ENCODE results near the gene GOLM1.
"Not testable (repeated sequence)": the region's sequence is repeated elsewhere in the genome, so short reads cannot be mapped to it uniquely, and the experiment has no call there.

GOLM1 gene

DNA sequence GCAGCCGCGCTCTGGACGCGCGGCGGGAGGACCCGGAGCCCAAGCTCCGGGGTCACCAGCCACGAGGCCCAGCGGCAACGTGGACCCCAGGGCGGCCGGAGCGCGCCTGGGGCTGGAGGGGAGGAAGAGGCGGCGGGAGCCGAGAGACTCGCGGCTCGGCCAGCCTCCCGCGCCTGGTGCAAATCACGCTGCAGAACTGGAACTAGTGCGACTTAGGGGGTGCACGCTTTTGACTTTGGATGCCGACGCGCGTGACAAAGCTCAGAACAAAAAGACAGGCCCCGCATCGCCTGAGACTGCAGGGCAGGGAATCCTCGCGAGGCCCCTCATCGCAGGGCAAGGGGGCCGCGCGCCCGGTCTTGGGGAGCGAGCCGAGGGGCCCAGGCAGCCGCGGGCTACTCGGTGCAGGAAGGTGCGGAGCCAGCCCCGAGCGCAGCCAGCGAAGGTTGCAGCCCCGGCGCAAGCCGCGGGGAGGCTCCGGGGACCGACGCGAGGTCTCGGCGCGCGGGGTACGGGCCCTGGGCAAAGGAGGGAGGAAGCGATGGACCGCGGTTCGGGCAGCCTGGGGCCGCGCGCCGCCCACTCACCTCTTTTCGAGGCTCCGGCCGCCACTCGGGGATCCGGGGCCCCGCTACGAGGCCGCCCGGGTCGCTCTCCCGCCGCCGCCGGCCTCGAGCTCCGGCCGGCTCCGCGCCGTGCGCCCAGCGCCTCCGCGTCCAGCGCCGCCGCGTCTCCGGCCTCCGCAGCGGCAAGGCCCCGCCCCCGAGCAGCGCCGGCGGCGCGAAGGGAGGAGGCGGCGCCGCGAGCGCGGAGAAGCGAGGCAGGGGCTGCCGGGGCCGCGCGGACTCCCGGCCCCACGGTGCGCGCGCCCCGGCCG lies at the start of gene GOLM1:
TSS of gene GOLM1 (minus strand) at position 735 of the 877 bp plus-strand sequence. CDS start 20,238 bp downstream, outside the sequence.
- Histone ChIP-seq H2AFZ (ENCODE audit: low read depth, low read length) (peak within 1 kb of the TSS; percentile 92), H3K4me1 (ENCODE audit: low read length) (peaks cover 47% of the 10 kb centered on the region), H3K4me3 (ENCODE audit: low read length) (peak within 1 kb of the TSS; percentile 86)

DNA sequence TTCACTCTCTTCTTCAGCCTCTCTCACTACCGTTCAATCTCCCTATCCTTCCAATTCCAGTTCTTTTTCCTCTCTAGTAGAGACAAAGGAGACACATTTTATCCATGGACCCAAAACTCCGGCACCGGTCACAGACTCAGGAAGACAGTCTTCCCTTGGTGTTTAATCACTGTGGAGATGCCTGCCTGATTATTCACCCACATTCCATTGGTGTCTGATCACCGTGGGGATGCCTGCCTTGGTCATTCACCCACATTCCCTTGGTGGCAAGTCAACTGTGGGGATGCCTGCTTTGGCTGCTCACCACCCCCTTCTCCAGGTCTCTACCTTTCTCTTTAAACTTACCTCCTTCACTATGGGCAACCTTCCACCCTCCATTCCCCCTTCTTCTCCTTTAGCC lies 47.3 kb upstream of the GOLM1 start:
- H3K27me3 ChIP-seq (ENCODE audit: low read depth, low read length); H3K79me2 ChIP-seq (ENCODE audit: low read length); H3K4me3 ChIP-seq (ENCODE audit: low read length); H3K27ac ChIP-seq (ENCODE audit: low read length); H3K4me1 ChIP-seq (ENCODE audit: low read length); H2AFZ ChIP-seq (ENCODE audit: low read depth, low read length); H3K9me3 ChIP-seq (ENCODE audit: insufficient read depth, low read length); H4K20me1 ChIP-seq (ENCODE audit: insufficient read depth, low read length); H3K4me2 ChIP-seq (ENCODE audit: low read length); H3K36me3 ChIP-seq (replicated peaks; ENCODE audit: low read depth, low read length); H3K9ac ChIP-seq (ENCODE audit: low read length): not testable (repeated sequence)

More for the DNA sequence above, at the start of gene GOLM1:
- no peaks in the 10 kb centered on the region for H3K9me3 ChIP-seq (ENCODE audit: insufficient read depth, low read length)
- H3K4me2 ChIP-seq (ENCODE audit: low read length) = peak within 1 kb of the TSS; percentile 97
- peaks cover 32% of the 10 kb centered on the region for H3K27me3 ChIP-seq (ENCODE audit: low read depth, low read length)
- H4K20me1 ChIP-seq (ENCODE audit: insufficient read depth, low read length) = no peaks in the 10 kb centered on the region
- TF ChIP-seq EZH2phosphoT487 (IDR thresholded peaks at IDR 0.05; ENCODE audit: low read depth) = no peak
- TF ChIP-seq, protein P1, sequence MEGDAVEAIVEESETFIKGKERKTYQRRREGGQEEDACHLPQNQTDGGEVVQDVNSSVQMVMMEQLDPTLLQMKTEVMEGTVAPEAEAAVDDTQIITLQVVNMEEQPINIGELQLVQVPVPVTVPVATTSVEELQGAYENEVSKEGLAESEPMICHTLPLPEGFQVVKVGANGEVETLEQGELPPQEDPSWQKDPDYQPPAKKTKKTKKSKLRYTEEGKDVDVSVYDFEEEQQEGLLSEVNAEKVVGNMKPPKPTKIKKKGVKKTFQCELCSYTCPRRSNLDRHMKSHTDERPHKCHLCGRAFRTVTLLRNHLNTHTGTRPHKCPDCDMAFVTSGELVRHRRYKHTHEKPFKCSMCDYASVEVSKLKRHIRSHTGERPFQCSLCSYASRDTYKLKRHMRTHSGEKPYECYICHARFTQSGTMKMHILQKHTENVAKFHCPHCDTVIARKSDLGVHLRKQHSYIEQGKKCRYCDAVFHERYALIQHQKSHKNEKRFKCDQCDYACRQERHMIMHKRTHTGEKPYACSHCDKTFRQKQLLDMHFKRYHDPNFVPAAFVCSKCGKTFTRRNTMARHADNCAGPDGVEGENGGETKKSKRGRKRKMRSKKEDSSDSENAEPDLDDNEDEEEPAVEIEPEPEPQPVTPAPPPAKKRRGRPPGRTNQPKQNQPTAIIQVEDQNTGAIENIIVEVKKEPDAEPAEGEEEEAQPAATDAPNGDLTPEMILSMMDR (IDR thresholded peaks at IDR 0.05; ENCODE audit: low read depth, low read length) = 0 out of 2 replicates have a peak, but pooled peaks have one; percentile 9
- no peak within 1 kb of the TSS for H3K27ac ChIP-seq (ENCODE audit: low read length)
- H3K36me3 ChIP-seq (replicated peaks; ENCODE audit: low read depth, low read length) = no peaks in the 10 kb centered on the region
- H3K9ac ChIP-seq (ENCODE audit: low read length) = peak within 1 kb of the TSS; percentile 63
- H3K79me2 ChIP-seq (ENCODE audit: low read length) = peaks cover 15% of the 10 kb centered on the region

- not testable (repeated sequence) for H3K36me3 ChIP-seq (replicated peaks; ENCODE audit: low read depth, low read length); H3K4me2 ChIP-seq (ENCODE audit: low read length); H2AFZ ChIP-seq (ENCODE audit: low read depth, low read length); H3K4me3 ChIP-seq (ENCODE audit: low read length); H4K20me1 ChIP-seq (ENCODE audit: insufficient read depth, low read length); H3K4me1 ChIP-seq (ENCODE audit: low read length); H3K9ac ChIP-seq (ENCODE audit: low read length); H3K79me2 ChIP-seq (ENCODE audit: low read length); H3K9me3 ChIP-seq (ENCODE audit: insufficient read depth, low read length); H3K27ac ChIP-seq (ENCODE audit: low read length); H3K27me3 ChIP-seq (ENCODE audit: low read depth, low read length)
Measured at GRCh38 chr9:86145960-86146359, 46.6 kb upstream of the GOLM1 start.

DNA sequence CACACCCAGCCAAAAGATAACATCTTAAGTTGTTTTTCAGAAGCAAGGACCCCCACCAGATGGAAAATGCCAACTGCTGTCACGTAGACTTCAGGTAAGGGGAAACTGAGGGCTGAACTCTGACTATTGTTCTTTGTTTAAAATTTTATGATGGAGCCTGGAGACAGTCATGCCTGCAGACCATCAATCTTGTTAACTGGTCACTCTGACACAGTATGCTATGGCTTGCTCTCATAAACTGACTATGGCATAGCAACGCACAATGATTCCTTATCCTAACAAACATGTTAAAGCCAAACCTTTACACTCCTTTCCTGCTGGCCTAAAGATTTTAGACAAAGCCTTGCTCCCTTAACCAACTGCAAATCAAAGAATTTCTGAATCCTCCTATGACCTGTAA lies 43.6 kb upstream of the GOLM1 start:
- no peaks in the 10 kb centered on the region for H4K20me1 ChIP-seq (ENCODE audit: insufficient read depth, low read length)
- no peak overlapping the region for H3K4me2 ChIP-seq (ENCODE audit: low read length)
- no peaks in the 10 kb centered on the region for H3K27me3 ChIP-seq (ENCODE audit: low read depth, low read length)
- no peaks in the 10 kb centered on the region for H3K36me3 ChIP-seq (replicated peaks; ENCODE audit: low read depth, low read length)
- H3K79me2 ChIP-seq (ENCODE audit: low read length) = no peaks in the 10 kb centered on the region
- H2AFZ ChIP-seq (ENCODE audit: low read depth, low read length) = no peak overlapping the region
- no peak overlapping the region for H3K9ac ChIP-seq (ENCODE audit: low read length)
- no peak overlapping the region for H3K27ac ChIP-seq (ENCODE audit: low read length)
- H3K4me1 ChIP-seq (ENCODE audit: low read length) = no peaks in the 10 kb centered on the region
- no peaks in the 10 kb centered on the region for H3K9me3 ChIP-seq (ENCODE audit: insufficient read depth, low read length)
- TF ChIP-seq EZH2phosphoT487 (IDR thresholded peaks at IDR 0.05; ENCODE audit: low read depth) = no peak
- TF ChIP-seq, protein P1 (IDR thresholded peaks at IDR 0.05; ENCODE audit: low read depth, low read length) = no peak
- no peak overlapping the region for H3K4me3 ChIP-seq (ENCODE audit: low read length)

DNA sequence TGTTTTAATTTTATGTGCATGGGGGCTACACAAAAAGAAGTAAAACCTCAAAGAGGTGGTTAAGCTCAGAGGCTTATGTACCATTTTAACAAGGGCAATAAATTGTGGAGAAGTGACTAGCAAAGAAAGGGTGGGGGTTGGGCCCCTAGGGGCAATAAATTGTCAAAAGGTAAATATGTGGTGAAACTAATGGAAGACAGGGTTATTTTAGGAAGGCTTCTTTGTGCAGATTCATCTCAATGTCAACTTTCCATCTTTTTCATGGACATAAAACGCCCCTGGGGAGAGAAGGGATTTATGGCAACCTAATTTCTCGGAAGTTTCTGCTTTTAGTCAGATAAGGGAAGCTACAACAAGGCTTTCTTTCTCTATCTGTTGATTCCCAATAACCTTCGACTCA lies 42.5 kb upstream of the GOLM1 start:
- Histone ChIP-seq H2AFZ (ENCODE audit: low read depth, low read length) (no peak overlapping the region), H3K9me3 (ENCODE audit: insufficient read depth, low read length) (no peaks in the 10 kb centered on the region), H3K27me3 (ENCODE audit: low read depth, low read length) (no peaks in the 10 kb centered on the region), H4K20me1 (ENCODE audit: insufficient read depth, low read length) (no peaks in the 10 kb centered on the region), H3K4me2 (ENCODE audit: low read length) (no peak overlapping the region), H3K27ac (ENCODE audit: low read length) (no peak overlapping the region), H3K79me2 (ENCODE audit: low read length) (no peaks in the 10 kb centered on the region), H3K36me3 (replicated peaks; ENCODE audit: low read depth, low read length) (no peaks in the 10 kb centered on the region), H3K4me1 (ENCODE audit: low read length) (no peaks in the 10 kb centered on the region), H3K9ac (ENCODE audit: low read length) (no peak overlapping the region), H3K4me3 (ENCODE audit: low read length) (no peak overlapping the region)
- TF ChIP-seq, protein P1 (IDR thresholded peaks at IDR 0.05; ENCODE audit: low read depth, low read length) = no peak
- no peak for TF ChIP-seq EZH2phosphoT487 (IDR thresholded peaks at IDR 0.05; ENCODE audit: low read depth)
